Measurements from ENCODE around the gene AP1G2. TPM values are rescaled to one million over a fixed set of nuclear protein-coding genes. Genes with fewer than 3 reads are reported as not detected.
A peak's percentile ranks its signal among the peaks of the same experiment; 100 is the strongest.

Gene AP1G2
- total RNA-seq, 1 donor from 2014 or later, result 146 TPM

- ATAC-seq (no peak), DNase-seq (no peak)
- H3K4me1 ChIP-seq, result peaks cover 30% of the 10 kb centered on the region
- H3K4me3 ChIP-seq, result no peak overlapping the region
- peaks cover 26% of the 10 kb centered on the region for H3K27me3 ChIP-seq (ENCODE audit: low read depth)
- no peaks in the 10 kb centered on the region for H3K9me3 ChIP-seq
- no peak for TF ChIP-seq CTCF (IDR thresholded peaks at IDR 0.05)
- peak overlapping the region; percentile 46 for H3K27ac ChIP-seq
- H3K36me3 ChIP-seq, result no peaks in the 10 kb centered on the region
- intact Hi-C loops (cut with DNase I), result no loop called here
These were observed 4.3 kb upstream of the AP1G2 start for GRCh38 chr14:23571701-23572523.

- ATAC-seq, result no peak
- intact Hi-C loops (cut with DNase I), result no loop called here
- no peak for TF ChIP-seq CTCF (IDR thresholded peaks at IDR 0.05)
- peaks cover 17% of the 10 kb centered on the region for H3K27me3 ChIP-seq (ENCODE audit: low read depth)
- H3K4me1 ChIP-seq, result peaks cover 28% of the 10 kb centered on the region
- H3K4me3 ChIP-seq, result no peak overlapping the region
- H3K27ac ChIP-seq, result no peak overlapping the region
- H3K36me3 ChIP-seq, result peaks cover 1% of the 10 kb centered on the region
- no peaks in the 10 kb centered on the region for H3K9me3 ChIP-seq
- no peak for DNase-seq
These were observed 3.4 kb upstream of the AP1G2 start for GRCh38 chr14:23570806-23571483.

DNA sequence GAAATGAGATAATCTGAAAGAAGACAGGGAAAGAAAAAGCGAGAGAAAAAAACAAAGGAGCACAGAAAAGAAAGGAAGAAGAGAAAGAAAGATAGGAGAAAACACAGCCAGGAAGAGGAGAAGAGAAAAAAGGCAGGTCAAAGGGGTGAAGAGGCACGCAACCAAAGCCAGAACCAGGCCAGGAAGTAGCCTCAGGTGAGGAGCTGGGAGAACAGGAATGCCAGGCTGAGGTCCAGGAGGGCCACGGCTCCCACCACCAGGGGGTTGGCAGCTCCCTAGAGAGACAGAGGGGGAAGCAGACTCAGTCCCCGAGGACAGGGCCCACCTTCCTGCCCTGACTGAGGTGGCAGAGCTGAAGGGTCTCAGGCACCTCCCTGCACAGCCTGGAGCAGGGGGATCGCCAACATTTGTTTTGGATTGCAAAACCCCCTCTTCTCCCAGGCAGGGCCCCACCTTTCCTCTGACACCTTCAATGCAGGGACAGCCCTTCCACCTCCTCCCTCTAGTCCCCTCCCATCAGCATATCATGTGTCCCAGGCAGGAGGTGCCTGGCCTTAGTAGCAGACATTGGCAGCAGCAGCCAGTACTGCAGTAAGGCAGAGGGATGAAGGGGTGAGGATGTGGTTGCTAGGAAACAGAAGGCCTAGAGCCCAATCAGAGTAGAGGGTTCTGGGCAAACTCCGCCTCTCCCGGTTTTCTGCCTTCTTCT, 2.0 kb upstream of the AP1G2 start:
- intact Hi-C loops (cut with DNase I), result loop anchor here (10.0 kb wide), 1 partner anchor 95 kb away; no protein-coding TSS in a partner anchor
- no peak for ATAC-seq
- no peak for TF ChIP-seq CTCF (IDR thresholded peaks at IDR 0.05)
- no peak for DNase-seq
- H3K27me3 ChIP-seq (ENCODE audit: low read depth), result peaks cover 3% of the 10 kb centered on the region
- H3K4me1 ChIP-seq, result peaks cover 28% of the 10 kb centered on the region
- H3K36me3 ChIP-seq, result peaks cover 15% of the 10 kb centered on the region
- H3K9me3 ChIP-seq, result no peaks in the 10 kb centered on the region
- H3K27ac ChIP-seq, result no peak overlapping the region
- H3K4me3 ChIP-seq, result no peak overlapping the region

GRCh38 chr14:23568600-23569331, 1.2 kb upstream of the AP1G2 start:
- intact Hi-C loops (cut with DNase I), result loop anchor here (10.0 kb wide), 1 partner anchor 94 kb away; no protein-coding TSS in a partner anchor
- Histone ChIP-seq H3K27me3 (ENCODE audit: low read depth) (no peaks in the 10 kb centered on the region), H3K36me3 (peaks cover 23% of the 10 kb centered on the region), H3K4me1 (peaks cover 28% of the 10 kb centered on the region), H3K4me3 (no peak overlapping the region), H3K27ac (no peak overlapping the region), H3K9me3 (no peaks in the 10 kb centered on the region)
- peak; percentile 29 for TF ChIP-seq CTCF (IDR thresholded peaks at IDR 0.05)
- DNase-seq (no peak), ATAC-seq (no peak)
